ENCODE results near the gene AHCY.
"Not testable (repeated sequence)": the region's sequence is repeated elsewhere in the genome, so short reads cannot be mapped to it uniquely, and the experiment has no call there.

The AHCY gene

GRCh38 chr20:34302723-34303533 is at the start of gene AHCY:
Gene AHCY (minus strand): TSS chr20:34303355. CDS start chr20:34303270, 85 bp downstream.
- peak; percentile 83 for DNase-seq

GRCh38 chr20:34350095-34350494 is 46.9 kb upstream of the AHCY start:
- DNase-seq: no peak

GRCh38 chr20:34347571-34347970 is 44.4 kb upstream of the AHCY start:
- no peak for DNase-seq

- not testable (repeated sequence) for DNase-seq
Observed at GRCh38 chr20:34346533-34346865, 43.3 kb upstream of the AHCY start.

GRCh38 chr20:34345839-34346532 is 42.8 kb upstream of the AHCY start:
- DNase-seq: not testable (repeated sequence)

GRCh38 chr20:34345402-34345736 is 42.2 kb upstream of the AHCY start:
- no peak for DNase-seq

- no peak for DNase-seq
Observed at GRCh38 chr20:34344238-34344637, 41.1 kb upstream of the AHCY start.

- DNase-seq: no peak
Observed at GRCh38 chr20:34343458-34344211, 40.5 kb upstream of the AHCY start.

- not testable (repeated sequence) for DNase-seq
Observed at GRCh38 chr20:34341199-34341598, 38.0 kb upstream of the AHCY start.

GRCh38 chr20:34340726-34341125 is 37.6 kb upstream of the AHCY start:
- DNase-seq: not testable (repeated sequence)

GRCh38 chr20:34337982-34338726 is 35.0 kb upstream of the AHCY start:
- DNase-seq: no peak

- DNase-seq: no peak
Observed at GRCh38 chr20:34337544-34337943, 34.4 kb upstream of the AHCY start.

GRCh38 chr20:34334654-34335407 is 31.7 kb upstream of the AHCY start:
- DNase-seq: no peak

GRCh38 chr20:34333786-34334185 is 30.6 kb upstream of the AHCY start:
- DNase-seq: no peak

- no peak for DNase-seq
Observed at GRCh38 chr20:34332262-34332920, 29.2 kb upstream of the AHCY start.

- no peak for DNase-seq
Observed at GRCh38 chr20:34331838-34332237, 28.7 kb upstream of the AHCY start.

GRCh38 chr20:34330861-34331544 is 27.8 kb upstream of the AHCY start:
- DNase-seq: not testable (repeated sequence)

- DNase-seq: no peak
Observed at GRCh38 chr20:34328928-34329677, 25.9 kb upstream of the AHCY start.

GRCh38 chr20:34328207-34328606 is 25.1 kb upstream of the AHCY start:
- not testable (repeated sequence) for DNase-seq

- DNase-seq: no peak
Observed at GRCh38 chr20:34324541-34324940, 21.4 kb upstream of the AHCY start.

Measured in NCI-H1092 (cell line).